Endothelial cell of umbilical vein (primary cell): ENCODE data around the gene ACP5. TPM values are rescaled to one million over a fixed set of nuclear protein-coding genes. Genes with fewer than 3 reads are reported as not detected.

ENCODE experiments used
- BruUV-seq: library from RNA; stranded (reverse); fragments of 400-500 nt; replicated peaks from 2 replicates; lab custom pipeline; 2021; lab: Mats Ljungman, UMichigan
- CTCF ChIA-PET: fragments of 300-600, 350-600 bp; sonication (Branson Sonifier 250); formaldehyde crosslinking; loops from one replicate; lab custom pipeline; 2021; ENCODE audit warnings: antibody characterized with exemption, inconsistent platforms; lab: Charles Lee
- POLR2A ChIA-PET: fragments of 300-600, 350-600 bp; sonication (Branson Sonifier 250); formaldehyde crosslinking; loops from one replicate; lab custom pipeline; 2021; ENCODE audit warnings: antibody characterized with exemption, inconsistent platforms; lab: Charles Lee
- DNase-seq: peaks from one replicate; pipeline ENCODE4 v3.0.0-alpha.2; 2011; ENCODE audit warnings: low read depth, low spot score
- FAIRE-seq: peaks from 2 replicates; lab custom pipeline; 2011; peaks lifted over from hg19 to GRCh38; lab: Jason Lieb, UNC
- H2AFZ ChIP-seq: 2 replicates; pipeline ENCODE4 v1.6.0; 2012; ENCODE audit warnings: low read depth, low read length, control low read depth, inconsistent platforms
- H3K27ac ChIP-seq: 2 replicates; pipeline ENCODE4 v1.5.1; 2011; ENCODE audit warnings: low read depth, mild to moderate bottlenecking, control low read depth, low read length, moderate library complexity; ENCODE audit not compliant: insufficient read depth
- H3K27me3 ChIP-seq, 2 experiments: 2 replicates each; pipeline versions ENCODE4 v1.6.0 to v1.6.1; 2011; ENCODE audit warnings: low read length in 2 of 2, mixed read lengths in 1 of 2; ENCODE audit not compliant: control insufficient read depth in 2 of 2, insufficient read depth in 2 of 2
- H3K36me3 ChIP-seq, 2 experiments: 2 replicates in 1 of 2; 3 replicates in 1 of 2; pipeline ENCODE4 v1.5.1; 2011; ENCODE audit warnings: low read length in 2 of 2, mild to moderate bottlenecking in 1 of 2, moderate library complexity in 1 of 2; ENCODE audit not compliant: control insufficient read depth in 2 of 2, insufficient read depth in 2 of 2; ENCODE audit errors: extremely low read depth in 1 of 2
- H3K4me1 ChIP-seq: 3 replicates; pipeline ENCODE4 v1.5.1; 2011; ENCODE audit warnings: mild to moderate bottlenecking, low read length; ENCODE audit not compliant: control insufficient read depth, insufficient read depth; ENCODE audit errors: extremely low read depth
- H3K4me2 ChIP-seq: 2 replicates; pipeline ENCODE4 v1.6.1; 2011; ENCODE audit warnings: low read length, control low read depth, mixed read lengths; ENCODE audit not compliant: insufficient read depth
- H3K4me3 ChIP-seq, 3 experiments: fragments of 200-600 bp in 1 of 3; sonication (generic), shearing (Covaris generic) in 1 of 3; replicated peaks in 1 of 3; 2 replicates each; pipeline ENCODE4 v1.5.1; 2011 to 2016; ENCODE audit warnings: control low read depth in 3 of 3, low read length in 3 of 3, mild to moderate bottlenecking in 2 of 3, inconsistent platforms in 1 of 3, low read depth in 1 of 3, moderate library complexity in 1 of 3; ENCODE audit not compliant: insufficient read depth in 1 of 3
- H3K79me2 ChIP-seq: 2 replicates; pipeline ENCODE4 v1.6.0; 2012; ENCODE audit warnings: low read length, inconsistent platforms; ENCODE audit not compliant: control insufficient read depth, insufficient read depth
- H3K9ac ChIP-seq: replicated peaks from 2 replicates; pipeline ENCODE3; 2011; ENCODE audit warnings: low read length, control low read depth; ENCODE audit not compliant: insufficient read depth; ENCODE audit errors: extremely low read depth
- H3K9me1 ChIP-seq: replicated peaks from 3 replicates; pipeline ENCODE4 v1.6.0; 2011; ENCODE audit warnings: mild to moderate bottlenecking, low read length; ENCODE audit not compliant: control insufficient read depth, insufficient read depth; ENCODE audit errors: extremely low read depth
- H3K9me3 ChIP-seq: replicated peaks from 2 replicates; pipeline ENCODE4 v1.5.1; 2012; ENCODE audit warnings: low read length, inconsistent platforms; ENCODE audit not compliant: control insufficient read depth, insufficient read depth
- H4K20me1 ChIP-seq: replicated peaks from 2 replicates; pipeline ENCODE3; 2011; ENCODE audit warnings: mild to moderate bottlenecking, low read length; ENCODE audit not compliant: control insufficient read depth, insufficient read depth; ENCODE audit errors: extremely low read depth
- CTCF ChIP-seq, 2 donors: IDR thresholded peaks; 1 replicate in 1 of 2; 2 replicates in 1 of 2; pipeline ENCODE4 v1.5.1; 2011; ENCODE audit warnings: low read length in 2 of 2, mild to moderate bottlenecking in 2 of 2, moderate library complexity in 2 of 2, control low read depth in 1 of 2, inconsistent platforms in 1 of 2, low read depth in 1 of 2; ENCODE audit not compliant: insufficient read depth in 1 of 2; ENCODE audit errors: extremely low read depth in 1 of 2
- EZH2 ChIP-seq: IDR thresholded peaks from 2 replicates; pipeline ENCODE4 v1.6.1; 2012; ENCODE audit warnings: borderline replicate concordance, low read depth, mild to moderate bottlenecking, moderate library complexity, low read length, inconsistent platforms; ENCODE audit not compliant: severe bottlenecking
- FOS ChIP-seq: IDR thresholded peaks from 2 replicates; pipeline ENCODE4 v1.6.1; 2011; ENCODE audit warnings: mild to moderate bottlenecking, low read length, moderate library complexity, borderline replicate concordance; ENCODE audit not compliant: insufficient read depth
- GATA2 ChIP-seq: IDR thresholded peaks from 2 replicates; pipeline ENCODE4 v1.7.0; 2011; ENCODE audit warnings: low read depth, mild to moderate bottlenecking, moderate library complexity, mixed read lengths, low read length; ENCODE audit not compliant: insufficient read length, insufficient read depth
- JUN ChIP-seq: IDR thresholded peaks from 2 replicates; pipeline ENCODE4 v1.6.1; 2011; ENCODE audit warnings: borderline replicate concordance, low read depth; ENCODE audit not compliant: insufficient read length, insufficient read depth
- MYC ChIP-seq: IDR thresholded peaks from one replicate; pipeline ENCODE4 v1.6.1; 2011; ENCODE audit warnings: mild to moderate bottlenecking, low read depth, low read length
- POLR2A ChIP-seq: IDR thresholded peaks from 2 replicates; pipeline ENCODE4 v1.6.1; 2012; ENCODE audit warnings: low read depth, mild to moderate bottlenecking, control low read depth, low read length
- POLR2AphosphoS5 ChIP-seq: IDR thresholded peaks from 2 replicates; pipeline ENCODE4 v1.6.1; 2012; ENCODE audit warnings: low read depth, mild to moderate bottlenecking, control low read depth, low read length, moderate library complexity; ENCODE audit not compliant: insufficient read depth
- dilution Hi-C: fragments of 300-500 bp; cut with MboI; formaldehyde crosslinking; loops from one replicate; pipeline ENCODE4 v1.15.0; 2019; ENCODE audit warnings: low sequenced_read_pairs; ENCODE audit not compliant: extremely low pct_ligation_motif_present
- intact Hi-C: fragments of 100-400 bp; cut with micrococcal nuclease; formaldehyde crosslinking; loops from one replicate; pipeline ENCODE4 v1.10.0; 2022
- polyA plus RNA-seq, 4 experiments: library from polyadenylated mRNA; depleted of rRNA in 3 of 4; stranded (reverse) in 3 of 4; unstranded in 1 of 4; fragments of >200 nt; gene quantifications; 2 replicates each; pipeline versions ENCODE4 v1.2.1 to v1.2.3, GENCODE V29; 2011 to 2012; ENCODE audit warnings: missing spikeins in 1 of 4
- total RNA-seq: library from RNA; stranded (reverse); gene quantifications from 2 replicates; pipeline ENCODE4 v1.2.3, GENCODE V29; 2021
- TF ChIP-seq, protein P1 (sequence below): IDR thresholded peaks from 2 replicates; pipeline ENCODE4 v1.6.1; 2011; ENCODE audit not compliant: insufficient read depth, insufficient read length

Gene ACP5
- total and polyA plus RNA-seq, 2 donors (not counting 3 experiments of a cell fraction or from before 2014, with no cell fraction given): 1.3 TPM; not detected in 1

GRCh38 chr19:11547929-11548700 is 29.3 kb downstream of the ACP5 start:
- Histone ChIP-seq H3K4me1 (no peaks in the 10 kb centered on the region), H4K20me1 (no peaks in the 10 kb centered on the region), H3K9ac (no peak overlapping the region), H3K4me2 (no peak overlapping the region), H3K4me3 (no peak overlapping the region), H2AFZ (no peak overlapping the region), H3K79me2 (no peaks in the 10 kb centered on the region), H3K27me3 (no peaks in the 10 kb centered on the region), H3K9me1 (no peaks in the 10 kb centered on the region), H3K27ac (no peak overlapping the region), H3K9me3 (no peaks in the 10 kb centered on the region), H3K36me3 (peaks cover 0 to 7% of the 10 kb centered on the region in 2 experiments)
- dilution Hi-C loops (no loop called here), intact Hi-C loops (no loop called here)
- TF ChIP-seq GATA2 (no peak), EZH2 (no peak), FOS (no peak), POLR2A (no peak), MYC (no peak), POLR2AphosphoS5 (no peak), CTCF (IDR thresholded peaks at IDR 0.05; ENCODE audit: extremely low read depth in 1 of 2, insufficient read depth in 1 of 2, low read depth in 1 of 2, low read length in 2 of 2) (no peak), JUN (no peak)
- TF ChIP-seq, protein P1, sequence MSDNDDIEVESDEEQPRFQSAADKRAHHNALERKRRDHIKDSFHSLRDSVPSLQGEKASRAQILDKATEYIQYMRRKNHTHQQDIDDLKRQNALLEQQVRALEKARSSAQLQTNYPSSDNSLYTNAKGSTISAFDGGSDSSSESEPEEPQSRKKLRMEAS: no peak
- BruUV-seq: no TSS peak
- ChIA-PET POLR2A (no interaction called here), CTCF (interaction anchor here (0.5 kb wide), 1 partner anchor 447 kb away, joined by 3 read pairs; no protein-coding TSS in a partner anchor)
- DNase-seq: no peak
- no peak for FAIRE-seq
